ENCODE data around the gene FBH1.

Gene FBH1

GRCh38 chr10:5978230-5978489 lies 88.1 kb downstream of the FBH1 start:
- Histone ChIP-seq H3K27ac (ENCODE audit: insufficient read depth in 1 of 2, low read depth in 1 of 2, low read length in 2 of 2, poor library complexity in 1 of 2, severe bottlenecking in 2 of 2) (peak overlapping the region; percentile 66 to 78), H3K9me3 (ENCODE audit: control extremely low read depth in 1 of 5, control insufficient read depth in 4 of 5, insufficient read depth in 2 of 5, low read depth in 1 of 5, low read length in 4 of 5) (no peaks in the 10 kb centered on the region), H3K4me3 (ENCODE audit: control insufficient read depth in 1 of 7, extremely low read depth in 1 of 7, insufficient read depth in 4 of 7, low read depth in 2 of 7, low read length in 6 of 7) (peak overlapping the region; percentile 84 to 100 (median 95)), H3K36me3 (ENCODE audit: control insufficient read depth in 4 of 4, insufficient read depth in 4 of 4, low read length in 3 of 4) (no peaks in the 10 kb centered on the region), H3K4me1 (ENCODE audit: control extremely low read depth in 1 of 4, control insufficient read depth in 4 of 4, insufficient read depth in 4 of 4, low read length in 3 of 4) (peaks cover 4 to 22% (median 18%) of the 10 kb centered on the region in 4 experiments), H3K27me3 (replicated peaks in 2 of 5; ENCODE audit: control insufficient read depth in 4 of 5, insufficient read depth in 5 of 5, low read length in 4 of 5) (no peaks in the 10 kb centered on the region)
- no peak for DNase-seq
- WGBS (ENCODE audit: insufficient coverage) = 12% methylated on average over 6 of the region's 6 CpGs
- ChIA-PET CTCF (interaction anchor here (1.0 to 1.1 kb wide), 2 partner anchors 10 to 94 kb away, joined by 3 to 4 read pairs; no protein-coding TSS in a partner anchor), POLR2A (interaction anchor here (0.8 to 1.0 kb wide), 2 partner anchors 9 to 88 kb away, joined by 3 to 4 read pairs; partner anchors contain the start of genes ANKRD16 and FBH1)

- Histone ChIP-seq H3K27ac (ENCODE audit: insufficient read depth in 1 of 2, low read depth in 1 of 2, low read length in 2 of 2, poor library complexity in 1 of 2, severe bottlenecking in 2 of 2) (no peak overlapping the region), H3K4me3 (ENCODE audit: control insufficient read depth in 1 of 7, extremely low read depth in 1 of 7, insufficient read depth in 4 of 7, low read depth in 2 of 7, low read length in 6 of 7) (no peak overlapping the region), H3K36me3 (ENCODE audit: control insufficient read depth in 4 of 4, insufficient read depth in 4 of 4, low read length in 3 of 4) (no peaks in the 10 kb centered on the region), H3K9me3 (ENCODE audit: control extremely low read depth in 1 of 5, control insufficient read depth in 4 of 5, insufficient read depth in 2 of 5, low read depth in 1 of 5, low read length in 4 of 5) (no peaks in the 10 kb centered on the region), H3K27me3 (replicated peaks in 2 of 5; ENCODE audit: control insufficient read depth in 4 of 5, insufficient read depth in 5 of 5, low read length in 4 of 5) (no peaks in the 10 kb centered on the region), H3K4me1 (ENCODE audit: control extremely low read depth in 1 of 4, control insufficient read depth in 4 of 4, insufficient read depth in 4 of 4, low read length in 3 of 4) (peaks cover 4 to 12% (median 7%) of the 10 kb centered on the region in 4 experiments)
- CTCF ChIA-PET = interaction anchor here (0.6 kb wide), 1 partner anchor 1067 kb away, joined by 3 read pairs; no protein-coding TSS in a partner anchor
- DNase-seq = peak in 1 of 3 donors; percentile 32
- 94% methylated on average over 9 of the region's 9 CpGs for WGBS (ENCODE audit: insufficient coverage)
- POLR2A ChIA-PET = no interaction called here
Observed at GRCh38 chr10:5981529-5981928, 91.5 kb downstream of the FBH1 start.

- CTCF ChIA-PET = interaction anchor here (1.2 kb wide), 1 partner anchor 30 kb away, joined by 3 read pairs; no protein-coding TSS in a partner anchor
- 95% methylated on average over 9 of the region's 9 CpGs for WGBS (ENCODE audit: insufficient coverage)
- peaks cover 0 to 6% (median 2%) of the 10 kb centered on the region in 4 experiments for H3K4me1 ChIP-seq (ENCODE audit: control extremely low read depth in 1 of 4, control insufficient read depth in 4 of 4, insufficient read depth in 4 of 4, low read length in 3 of 4)
- H3K36me3 ChIP-seq (ENCODE audit: control insufficient read depth in 4 of 4, insufficient read depth in 4 of 4, low read length in 3 of 4) = no peaks in the 10 kb centered on the region
- POLR2A ChIA-PET = interaction anchor here (0.5 kb wide), 1 partner anchor 820 kb away, joined by 3 read pairs; no protein-coding TSS in a partner anchor
- DNase-seq = no peak
- H3K9me3 ChIP-seq (ENCODE audit: control extremely low read depth in 1 of 5, control insufficient read depth in 4 of 5, insufficient read depth in 2 of 5, low read depth in 1 of 5, low read length in 4 of 5) = no peaks in the 10 kb centered on the region
- H3K27ac ChIP-seq (ENCODE audit: insufficient read depth in 1 of 2, low read depth in 1 of 2, low read length in 2 of 2, poor library complexity in 1 of 2, severe bottlenecking in 2 of 2) = no peak overlapping the region
- H3K4me3 ChIP-seq (ENCODE audit: control insufficient read depth in 1 of 7, extremely low read depth in 1 of 7, insufficient read depth in 4 of 7, low read depth in 2 of 7, low read length in 6 of 7) = no peak overlapping the region
- no peaks in the 10 kb centered on the region for H3K27me3 ChIP-seq (replicated peaks in 2 of 5; ENCODE audit: control insufficient read depth in 4 of 5, insufficient read depth in 5 of 5, low read length in 4 of 5)
Observed at GRCh38 chr10:5983774-5984173, 93.7 kb downstream of the FBH1 start.

DNA sequence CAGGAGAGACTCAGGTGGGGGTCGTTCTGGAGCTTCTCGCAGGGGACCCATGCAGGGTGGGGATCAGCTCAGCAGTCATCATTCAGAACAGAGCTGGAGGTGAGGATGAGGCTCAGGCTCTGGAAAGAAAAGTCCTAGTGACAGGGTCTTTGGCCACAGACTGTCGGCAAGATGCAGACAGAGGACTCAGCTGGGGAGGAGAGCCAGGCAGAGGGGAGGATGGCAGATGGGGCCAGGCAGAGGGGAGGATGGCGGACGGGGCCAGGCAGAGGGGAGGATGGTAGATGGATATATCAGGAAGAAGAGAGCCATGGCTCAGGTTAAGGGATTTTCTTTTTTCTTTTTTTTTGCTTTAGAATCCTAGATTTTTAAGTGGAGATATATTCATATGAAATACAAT lies 95.0 kb downstream of the FBH1 start:
- DNase-seq = no peak
- Histone ChIP-seq H3K9me3 (ENCODE audit: control extremely low read depth in 1 of 5, control insufficient read depth in 4 of 5, insufficient read depth in 2 of 5, low read depth in 1 of 5, low read length in 4 of 5) (no peaks in the 10 kb centered on the region), H3K36me3 (ENCODE audit: control insufficient read depth in 4 of 4, insufficient read depth in 4 of 4, low read length in 3 of 4) (no peaks in the 10 kb centered on the region), H3K27me3 (replicated peaks in 2 of 5; ENCODE audit: control insufficient read depth in 4 of 5, insufficient read depth in 5 of 5, low read length in 4 of 5) (no peaks in the 10 kb centered on the region), H3K4me1 (ENCODE audit: control extremely low read depth in 1 of 4, control insufficient read depth in 4 of 4, insufficient read depth in 4 of 4, low read length in 3 of 4) (peaks cover 0 to 6% (median 2%) of the 10 kb centered on the region in 4 experiments), H3K27ac (ENCODE audit: insufficient read depth in 1 of 2, low read depth in 1 of 2, low read length in 2 of 2, poor library complexity in 1 of 2, severe bottlenecking in 2 of 2) (no peak overlapping the region), H3K4me3 (ENCODE audit: control insufficient read depth in 1 of 7, extremely low read depth in 1 of 7, insufficient read depth in 4 of 7, low read depth in 2 of 7, low read length in 6 of 7) (no peak overlapping the region)
- 94% methylated on average over 3 of the region's 5 CpGs for WGBS (ENCODE audit: insufficient coverage)
- CTCF ChIA-PET = no interaction called here
- POLR2A ChIA-PET = no interaction called here
